Testis (tissue), 2 donors: Measurements from ENCODE around the gene CNDP1.

Experiments
- CTCF ChIP-seq, 3 experiments: fragments of 450-650 bp in 2 of 3; fragments of 200-600 bp in 1 of 3; sonication (generic) in 1 of 3; IDR thresholded peaks; one replicate each; pipeline ENCODE4 v1.5.1; 2016 to 2019; ENCODE audit warnings: antibody characterized with exemption in 3 of 3, mild to moderate bottlenecking in 2 of 3, moderate library complexity in 1 of 3
- POLR2A ChIP-seq: fragments of 450-650 bp; IDR thresholded peaks from one replicate; pipeline ENCODE4 v1.6.1; 2017; ENCODE audit warnings: antibody characterized with exemption, mild to moderate bottlenecking, moderate library complexity

- TF ChIP-seq CTCF (IDR thresholded peaks at IDR 0.05) (no peak), POLR2A (no peak)
Measured at GRCh38 chr18:74525741-74526140, 8.6 kb upstream of the CNDP1 start.
